GM12875 (cell line): ENCODE measurements around the gene HSPB6.

Source experiments
- H3K4me3 ChIP-seq: one replicate; pipeline ENCODE4 v1.5.1; 2011; ENCODE audit warnings: low read depth, low read length, control low read depth
- CTCF ChIP-seq: IDR thresholded peaks from 2 replicates; pipeline ENCODE4 v1.5.1; 2011; ENCODE audit warnings: low read depth, mild to moderate bottlenecking, control low read depth, inconsistent platforms, low read length, moderate library complexity, borderline replicate concordance; ENCODE audit not compliant: insufficient read depth

HSPB6 gene

GRCh38 chr19:35718345-35719041 lies 38.3 kb downstream of the HSPB6 start:
- H3K4me3 ChIP-seq = peak overlapping the region; percentile 84
- no peak for TF ChIP-seq CTCF

- TF ChIP-seq CTCF = no peak
- peak within 1 kb of the TSS; percentile 84 for H3K4me3 ChIP-seq
These were observed 39.0 kb downstream of the HSPB6 start, which contains the start of gene KMT2B for GRCh38 chr19:35717665-35718344. TSS of gene KMT2B (plus strand) at chr19:35718003. CDS start at chr19:35718019, 16 bp downstream.

GRCh38 chr19:35716801-35717664 lies 39.8 kb downstream of the HSPB6 start:
- TF ChIP-seq CTCF = peak; percentile 75

GRCh38 chr19:35715981-35716800 lies 40.6 kb downstream of the HSPB6 start:
- peak overlapping the region; percentile 84 for H3K4me3 ChIP-seq
- no peak for TF ChIP-seq CTCF

More at GRCh38 chr19:35716801-35717664, 39.8 kb downstream of the HSPB6 start:
- peak overlapping the region; percentile 84 for H3K4me3 ChIP-seq

GRCh38 chr19:35715355-35715809 lies 41.4 kb downstream of the HSPB6 start:
- TF ChIP-seq CTCF = no peak
- H3K4me3 ChIP-seq = peak overlapping the region; percentile 84

GRCh38 chr19:35714601-35715354 lies 42.1 kb downstream of the HSPB6 start:
- peak; percentile 57 for TF ChIP-seq CTCF

More at GRCh38 chr19:35714601-35715354, 42.1 kb downstream of the HSPB6 start:
- H3K4me3 ChIP-seq = peak overlapping the region; percentile 57
